NCI-H460 (cell line): ENCODE measurements around the gene MAD1L1. TPM values are rescaled to one million over a fixed set of nuclear protein-coding genes. Genes with fewer than 3 reads are reported as not detected.

Source experiments
- DNase-seq: peaks from one replicate; pipeline ENCODE4 v3.0.0-alpha.2; 2016; ENCODE audit warnings: low read depth; ENCODE audit errors: extremely low read depth
- total RNA-seq: library from RNA; depleted of rRNA; stranded (reverse); fragments of >200 nt; shearing (Covaris generic); gene quantifications from 2 replicates; pipeline ENCODE4 v1.2.3, GENCODE V29; 2014

MAD1L1 gene
- total RNA-seq, 1 experiment from 2014 or later: 25.9 TPM

GRCh38 chr7:2243458-2243857, 10.7 kb upstream of the MAD1L1 start:
- DNase-seq: no peak

GRCh38 chr7:2242541-2243429, 10.0 kb upstream of the MAD1L1 start:
- DNase-seq: no peak

- DNase-seq: peak; percentile 71
Measured at GRCh38 chr7:2241580-2242540, 9.1 kb upstream of the MAD1L1 start, which contains the start of the genes MRM2 and NUDT1. TSS of gene MRM2 (minus strand) at chr7:2242205. CDS start at chr7:2242169, 36 bp downstream. TSS of gene NUDT1 (plus strand) at chr7:2242226. CDS start at chr7:2244575, 2,349 bp downstream.

- no peak for DNase-seq
Measured at GRCh38 chr7:2239242-2239641, 6.5 kb upstream of the MAD1L1 start.

- no peak for DNase-seq
Measured at GRCh38 chr7:2237109-2237602, 4.4 kb upstream of the MAD1L1 start.

GRCh38 chr7:2233926-2234325, 1.2 kb upstream of the MAD1L1 start:
- no peak for DNase-seq

- no peak for DNase-seq
Measured at GRCh38 chr7:2231992-2232765, 566 bp downstream of the MAD1L1 start.

- no peak for DNase-seq
Measured at GRCh38 chr7:2230882-2231281, 1.9 kb downstream of the MAD1L1 start.

GRCh38 chr7:2230226-2230625, 2.5 kb downstream of the MAD1L1 start:
- DNase-seq: no peak

- DNase-seq: no peak
Measured at GRCh38 chr7:2229467-2229866, 3.3 kb downstream of the MAD1L1 start.

- DNase-seq: no peak
Measured at GRCh38 chr7:2228921-2229320, 3.8 kb downstream of the MAD1L1 start.

- no peak for DNase-seq
Measured at GRCh38 chr7:2227699-2228098, 5.0 kb downstream of the MAD1L1 start.

- DNase-seq: no peak
Measured at GRCh38 chr7:2225830-2226229, 6.9 kb downstream of the MAD1L1 start.

GRCh38 chr7:2225336-2225735, 7.4 kb downstream of the MAD1L1 start:
- DNase-seq: no peak

GRCh38 chr7:2224934-2225333, 7.8 kb downstream of the MAD1L1 start:
- DNase-seq: no peak

GRCh38 chr7:2224491-2224928, 8.2 kb downstream of the MAD1L1 start:
- no peak for DNase-seq

GRCh38 chr7:2223321-2223720, 9.4 kb downstream of the MAD1L1 start:
- no peak for DNase-seq

GRCh38 chr7:2222516-2222915, 10.2 kb downstream of the MAD1L1 start:
- DNase-seq: no peak

GRCh38 chr7:2220954-2221353, 11.8 kb downstream of the MAD1L1 start:
- no peak for DNase-seq

- no peak for DNase-seq
Measured at GRCh38 chr7:2220506-2220905, 12.2 kb downstream of the MAD1L1 start.
